A549 (cell line): ENCODE data around the gene FRMD4A. TPM values are rescaled to one million over a fixed set of nuclear protein-coding genes. Genes with fewer than 3 reads are reported as not detected.
A peak's percentile ranks its signal among the peaks of the same experiment; 100 is the strongest.

ENCODE experiments used
- ATAC-seq, 2 experiments: fragments of 200-7000 bp in 1 of 2; fragments of >200 bp in 1 of 2; cut with Nextera tagmentation in 1 of 2; cut with Tn5 transposase in 1 of 2; 3 replicates each; pipeline versions ENCODE4 v1.8.0 to v1.9.1; 2018 to 2020; ENCODE audit warnings: mild to moderate bottlenecking in 1 of 2, moderate library complexity in 1 of 2
- CTCF ChIA-PET: fragments of 300-600 bp; sonication (Branson Sonifier 250); formaldehyde crosslinking; extraction: SDS; loops from one replicate; lab custom pipeline; 2021; ENCODE audit warnings: antibody characterized with exemption, inconsistent platforms; lab: Yijun Ruan, JAX
- POLR2A ChIA-PET: fragments of 350-600 bp; formaldehyde crosslinking; extraction: SDS; loops from one replicate; lab custom pipeline; 2021; ENCODE audit warnings: antibody characterized with exemption, inconsistent platforms; lab: Yijun Ruan, JAX
- DNase-seq, 2 experiments: peaks; one replicate each; pipeline versions ENCODE4 v3.0.0 to v3.0.0-alpha.2; 2011 to 2016; ENCODE audit warnings: low read depth in 1 of 2, low spot score in 1 of 2
- FAIRE-seq: peaks from 2 replicates; lab custom pipeline; 2011; peaks lifted over from hg19 to GRCh38; lab: Jason Lieb, UNC
- H3K27ac ChIP-seq, 2 experiments: fragments of >200 bp; sonication (Bioruptor Twin); formaldehyde crosslinking; 3 replicates each; pipeline ENCODE4 v1.5.1; 2016 to 2017
- H3K4me1 ChIP-seq: fragments of >200 bp; sonication (Bioruptor Twin); formaldehyde crosslinking; 3 replicates; pipeline ENCODE4 v1.6.1; 2016
- H3K4me2 ChIP-seq: fragments of >200 bp; sonication (Bioruptor Twin); formaldehyde crosslinking; 3 replicates; pipeline ENCODE4 v1.6.1; 2016
- H3K4me3 ChIP-seq: fragments of >200 bp; sonication (Bioruptor Twin); formaldehyde crosslinking; 3 replicates; pipeline ENCODE4 v1.5.1; 2016
- H3K9me3 ChIP-seq: fragments of >200 bp; sonication (Bioruptor Twin); formaldehyde crosslinking; 3 replicates; pipeline ENCODE4 v1.6.1; 2016
- EHF ChIP-seq: fragments of 250-450 bp; sonication (Bioruptor Pico); IDR thresholded peaks from 2 replicates; pipeline ENCODE4 v1.5.0; 2020; ENCODE audit warnings: mild to moderate bottlenecking
- FOSB ChIP-seq: fragments of 250-450 bp; sonication (Bioruptor Pico); IDR thresholded peaks from 2 replicates; pipeline ENCODE4 v1.5.0; 2020; ENCODE audit warnings: mild to moderate bottlenecking, moderate library complexity
- HOXA7 ChIP-seq: fragments of 250-450 bp; sonication (Bioruptor Pico); IDR thresholded peaks from 2 replicates; pipeline ENCODE4 v1.5.0; 2020; ENCODE audit warnings: mild to moderate bottlenecking, moderate library complexity
- JUNB ChIP-seq: fragments of >200 bp; sonication (Bioruptor Twin); formaldehyde crosslinking; IDR thresholded peaks from 2 replicates; pipeline ENCODE4 v1.6.1; 2016
- KDM5A ChIP-seq: fragments of 200-600 bp; sonication (generic); IDR thresholded peaks from 2 replicates; pipeline ENCODE4 v1.6.1; 2016; ENCODE audit warnings: antibody characterized with exemption, mild to moderate bottlenecking
- MAFK ChIP-seq: fragments of 450-650 bp; IDR thresholded peaks from 2 replicates; pipeline ENCODE4 v1.6.1; 2014; ENCODE audit not compliant: partially characterized antibody
- MYC ChIP-seq: IDR thresholded peaks from 2 replicates; pipeline ENCODE4 v1.6.1; 2012; ENCODE audit warnings: mild to moderate bottlenecking, inconsistent platforms, low read length, improper control_type of control experiment, borderline replicate concordance
- NFE2L2 ChIP-seq: fragments of 150-350 bp; conservative IDR thresholded peaks from 2 replicates; pipeline ENCODE4 v1.6.1; 2014; ENCODE audit warnings: low read length
- NR3C1 ChIP-seq: fragments of >200 bp; sonication (Bioruptor Twin); formaldehyde crosslinking; IDR thresholded peaks from 3 replicates; pipeline ENCODE4 v1.6.1; 2017
- POLR2AphosphoS2 ChIP-seq: conservative IDR thresholded peaks from 2 replicates; pipeline ENCODE4 v1.6.1; 2012; ENCODE audit warnings: low read length, improper control_type of control experiment, inconsistent platforms
- RCOR1 ChIP-seq: fragments of 150-350 bp; IDR thresholded peaks from 2 replicates; pipeline ENCODE4 v1.6.1; 2014; ENCODE audit warnings: antibody characterized with exemption, low read length, low read depth
- RFX5 ChIP-seq: fragments of 450-650 bp; IDR thresholded peaks from 2 replicates; pipeline ENCODE4 v1.7.1; 2014; ENCODE audit warnings: antibody characterized with exemption, mild to moderate bottlenecking, moderate library complexity
- RNF2 ChIP-seq: fragments of 200-600 bp; sonication (generic); IDR thresholded peaks from 2 replicates; pipeline ENCODE4 v1.6.1; 2016; ENCODE audit warnings: low read depth, mild to moderate bottlenecking, antibody characterized with exemption, moderate library complexity, borderline replicate concordance
- TFCP2L1 ChIP-seq: fragments of 250-450 bp; sonication (Bioruptor Pico); IDR thresholded peaks from 2 replicates; pipeline ENCODE4 v1.5.0; 2021; ENCODE audit warnings: mild to moderate bottlenecking
- TP53 ChIP-seq: fragments of 250-450 bp; sonication (Bioruptor Pico); IDR thresholded peaks from 2 replicates; pipeline ENCODE4 v1.5.0; 2021; ENCODE audit warnings: mild to moderate bottlenecking, moderate library complexity
- WGBS: methylation state at CpG from one replicate; pipeline ENCODE4 v1.1.6; 2017; ENCODE audit errors: missing lambda C conversion rate; 5-methylcytosine and 5-hydroxymethylcytosine counted together
- polyA plus RNA-seq, 4 experiments: library from polyadenylated mRNA; depleted of rRNA in 3 of 4; stranded (reverse); fragments of >200 nt; fragmentation: RNase III in 1 of 4; extraction: RNeasy Plus Mini Kit Qiagen cat#74134 plus additional on column Dnase treatment in 1 of 4; gene quantifications; 2 replicates in 3 of 4; 3 replicates in 1 of 4; pipeline ENCODE4 v1.2.3, GENCODE V29; 2011 to 2017
- TF ChIP-seq, protein P1 (sequence below): fragments of >200 bp; sonication (Bioruptor Twin); formaldehyde crosslinking; IDR thresholded peaks from 2 replicates; pipeline ENCODE4 v1.6.1; 2016
- TF ChIP-seq, protein P2 (sequence below): fragments of 250-450 bp; sonication (Bioruptor Pico); IDR thresholded peaks from 2 replicates; pipeline ENCODE4 v1.5.0; 2021; ENCODE audit warnings: mild to moderate bottlenecking, moderate library complexity, borderline replicate concordance
- TF ChIP-seq, protein P3 (sequence below): fragments of >200 bp; sonication (Bioruptor Twin); formaldehyde crosslinking; IDR thresholded peaks from 3 replicates; pipeline ENCODE4 v1.6.1; 2016
- TF ChIP-seq, protein P4 (sequence below): fragments of 450-650 bp; IDR thresholded peaks from 2 replicates; pipeline ENCODE4 v1.6.1; 2014; ENCODE audit warnings: antibody characterized with exemption
- TF ChIP-seq, protein P5 (sequence below): fragments of 200-600 bp; sonication (generic); IDR thresholded peaks from 2 replicates; pipeline ENCODE4 v1.6.1; 2016; ENCODE audit warnings: antibody characterized with exemption, mild to moderate bottlenecking, moderate library complexity
- TF ChIP-seq, protein P6 (sequence below): IDR thresholded peaks from 2 replicates; pipeline ENCODE4 v1.6.1; 2012

The FRMD4A gene
- polyA plus RNA-seq, 2 of the 4 experiments (the other 2 are of a cell fraction), result 2.5 to 4.7 TPM

DNA sequence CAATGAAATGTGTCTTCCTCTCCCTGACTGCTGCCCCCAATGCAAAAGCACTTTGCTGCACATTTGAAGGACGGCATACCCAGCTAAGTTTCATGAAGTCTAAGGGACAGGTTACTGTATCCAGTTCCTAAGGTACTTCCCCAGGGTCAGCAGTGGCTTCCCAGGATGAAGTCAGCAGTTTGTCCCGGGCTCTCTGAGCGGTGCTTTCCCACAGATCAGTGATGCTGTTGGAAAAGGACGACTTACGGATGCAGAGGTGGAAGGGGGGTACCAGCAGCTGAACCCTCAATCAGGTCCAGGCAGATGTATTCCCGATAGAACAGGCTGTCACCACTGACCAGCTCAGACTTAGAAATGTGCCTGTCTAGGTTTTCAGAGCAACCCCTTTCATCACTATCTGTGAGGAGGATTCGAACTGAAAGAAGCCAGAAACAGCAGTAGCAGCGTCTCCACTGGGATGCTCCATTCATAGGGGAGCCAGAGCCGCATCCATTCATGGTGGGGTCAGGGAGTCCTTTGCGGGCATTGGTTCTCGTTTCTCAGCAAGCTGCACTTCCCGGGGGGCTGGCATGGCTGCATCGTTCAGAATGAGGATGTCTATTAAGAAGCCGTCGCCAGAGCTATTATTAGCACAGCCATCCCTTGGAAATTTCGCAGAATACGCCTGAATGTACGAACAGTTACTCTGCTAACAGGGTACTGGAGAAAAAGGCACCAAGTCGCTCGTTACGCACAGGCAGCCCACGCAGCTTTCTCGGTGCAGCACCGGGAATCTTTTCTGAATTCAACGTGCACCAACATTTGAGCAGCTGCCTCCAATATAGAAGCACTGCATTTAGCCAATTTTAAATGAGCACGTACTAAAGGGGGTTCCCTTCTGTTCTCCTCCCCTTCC, 440.2 kb downstream of the FRMD4A start:
- no peak overlapping the region; the same call in 2 of the 3 replicates for H3K4me3 ChIP-seq
- ATAC-seq, result peak in 1 of 2 experiments; percentile 30; a peak in 2 of 6 replicates

DNA sequence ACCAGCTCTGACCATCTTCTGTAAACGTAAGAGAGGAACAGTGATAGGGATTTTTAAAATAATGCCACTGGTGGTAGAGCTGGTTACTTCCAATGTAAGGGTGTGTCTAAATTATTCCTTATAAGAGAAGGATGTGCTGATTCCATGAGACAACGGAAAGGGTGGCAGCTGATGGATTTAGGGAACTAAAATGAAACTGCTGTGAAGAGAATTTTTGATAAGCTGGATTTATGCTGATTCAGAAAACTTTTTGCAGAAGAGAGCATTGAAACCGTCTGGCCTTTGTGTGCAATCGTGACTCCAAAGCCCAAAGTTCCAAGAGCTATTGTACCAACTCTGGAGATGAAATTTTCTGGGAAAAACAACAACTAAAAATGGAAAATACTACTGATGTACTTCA, 443.0 kb downstream of the FRMD4A start:
- H3K4me1 ChIP-seq, result no peaks in the 10 kb centered on the region
- no peaks in the 10 kb centered on the region for H3K9me3 ChIP-seq
- H3K4me2 ChIP-seq, result no peak overlapping the region
- POLR2A ChIA-PET, result no interaction called here
- H3K4me3 ChIP-seq, result no peak overlapping the region
- TF ChIP-seq MAFK (peak; percentile 29), NR3C1 (no peak)
- TF ChIP-seq, all 56 proteins: peak for 1
- H3K27ac ChIP-seq, result no peak overlapping the region
- FAIRE-seq (no peak), ATAC-seq (no peak), DNase-seq (no peak)
- CTCF ChIA-PET, result no interaction called here
- 30% methylated on average over 4 of the region's 4 CpGs for WGBS

More for the DNA sequence above, 440.2 kb downstream of the FRMD4A start:
- FAIRE-seq (no peak), DNase-seq (no peak)
- H3K4me2 ChIP-seq, result peak overlapping the region; percentile 58; the same call in 1 of the 3 replicates
- 36% methylated on average over 26 of the region's 26 CpGs for WGBS
- H3K4me1 ChIP-seq, result no peaks in the 10 kb centered on the region
- ChIA-PET CTCF (interaction anchor here (1.0 kb wide), 1 partner anchor 121 kb away, joined by 3 read pairs; no protein-coding TSS in a partner anchor), POLR2A (no interaction called here)
- TF ChIP-seq RCOR1 (no peak), HOXA7 (CRISPR knock-in tag) (no peak), TP53 (CRISPR knock-in tag) (no peak), JUNB (no peak), RFX5 (no peak), POLR2AphosphoS2 (no peak), EHF (no peak), RNF2 (no peak), FOSB (no peak), KDM5A (no peak), MYC (no peak), NFE2L2 (no peak), TFCP2L1 (CRISPR knock-in tag) (no peak)
- TF ChIP-seq, protein P1, sequence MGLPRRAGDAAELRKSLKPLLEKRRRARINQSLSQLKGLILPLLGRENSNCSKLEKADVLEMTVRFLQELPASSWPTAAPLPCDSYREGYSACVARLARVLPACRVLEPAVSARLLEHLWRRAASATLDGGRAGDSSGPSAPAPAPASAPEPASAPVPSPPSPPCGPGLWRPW, result no peak
- TF ChIP-seq, protein P2, sequence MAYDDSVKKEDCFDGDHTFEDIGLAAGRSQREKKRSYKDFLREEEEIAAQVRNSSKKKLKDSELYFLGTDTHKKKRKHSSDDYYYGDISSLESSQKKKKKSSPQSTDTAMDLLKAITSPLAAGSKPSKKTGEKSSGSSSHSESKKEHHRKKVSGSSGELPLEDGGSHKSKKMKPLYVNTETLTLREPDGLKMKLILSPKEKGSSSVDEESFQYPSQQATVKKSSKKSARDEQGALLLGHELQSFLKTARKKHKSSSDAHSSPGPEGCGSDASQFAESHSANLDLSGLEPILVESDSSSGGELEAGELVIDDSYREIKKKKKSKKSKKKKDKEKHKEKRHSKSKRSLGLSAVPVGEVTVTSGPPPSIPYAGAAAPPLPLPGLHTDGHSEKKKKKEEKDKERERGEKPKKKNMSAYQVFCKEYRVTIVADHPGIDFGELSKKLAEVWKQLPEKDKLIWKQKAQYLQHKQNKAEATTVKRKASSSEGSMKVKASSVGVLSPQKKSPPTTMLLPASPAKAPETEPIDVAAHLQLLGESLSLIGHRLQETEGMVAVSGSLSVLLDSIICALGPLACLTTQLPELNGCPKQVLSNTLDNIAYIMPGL, result no peak
- TF ChIP-seq, protein P3, sequence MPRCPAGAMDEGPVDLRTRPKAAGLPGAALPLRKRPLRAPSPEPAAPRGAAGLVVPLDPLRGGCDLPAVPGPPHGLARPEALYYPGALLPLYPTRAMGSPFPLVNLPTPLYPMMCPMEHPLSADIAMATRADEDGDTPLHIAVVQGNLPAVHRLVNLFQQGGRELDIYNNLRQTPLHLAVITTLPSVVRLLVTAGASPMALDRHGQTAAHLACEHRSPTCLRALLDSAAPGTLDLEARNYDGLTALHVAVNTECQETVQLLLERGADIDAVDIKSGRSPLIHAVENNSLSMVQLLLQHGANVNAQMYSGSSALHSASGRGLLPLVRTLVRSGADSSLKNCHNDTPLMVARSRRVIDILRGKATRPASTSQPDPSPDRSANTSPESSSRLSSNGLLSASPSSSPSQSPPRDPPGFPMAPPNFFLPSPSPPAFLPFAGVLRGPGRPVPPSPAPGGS, result no peak
- TF ChIP-seq, protein P4, sequence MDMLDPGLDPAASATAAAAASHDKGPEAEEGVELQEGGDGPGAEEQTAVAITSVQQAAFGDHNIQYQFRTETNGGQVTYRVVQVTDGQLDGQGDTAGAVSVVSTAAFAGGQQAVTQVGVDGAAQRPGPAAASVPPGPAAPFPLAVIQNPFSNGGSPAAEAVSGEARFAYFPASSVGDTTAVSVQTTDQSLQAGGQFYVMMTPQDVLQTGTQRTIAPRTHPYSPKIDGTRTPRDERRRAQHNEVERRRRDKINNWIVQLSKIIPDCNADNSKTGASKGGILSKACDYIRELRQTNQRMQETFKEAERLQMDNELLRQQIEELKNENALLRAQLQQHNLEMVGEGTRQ, result no peak
- TF ChIP-seq, protein P5, sequence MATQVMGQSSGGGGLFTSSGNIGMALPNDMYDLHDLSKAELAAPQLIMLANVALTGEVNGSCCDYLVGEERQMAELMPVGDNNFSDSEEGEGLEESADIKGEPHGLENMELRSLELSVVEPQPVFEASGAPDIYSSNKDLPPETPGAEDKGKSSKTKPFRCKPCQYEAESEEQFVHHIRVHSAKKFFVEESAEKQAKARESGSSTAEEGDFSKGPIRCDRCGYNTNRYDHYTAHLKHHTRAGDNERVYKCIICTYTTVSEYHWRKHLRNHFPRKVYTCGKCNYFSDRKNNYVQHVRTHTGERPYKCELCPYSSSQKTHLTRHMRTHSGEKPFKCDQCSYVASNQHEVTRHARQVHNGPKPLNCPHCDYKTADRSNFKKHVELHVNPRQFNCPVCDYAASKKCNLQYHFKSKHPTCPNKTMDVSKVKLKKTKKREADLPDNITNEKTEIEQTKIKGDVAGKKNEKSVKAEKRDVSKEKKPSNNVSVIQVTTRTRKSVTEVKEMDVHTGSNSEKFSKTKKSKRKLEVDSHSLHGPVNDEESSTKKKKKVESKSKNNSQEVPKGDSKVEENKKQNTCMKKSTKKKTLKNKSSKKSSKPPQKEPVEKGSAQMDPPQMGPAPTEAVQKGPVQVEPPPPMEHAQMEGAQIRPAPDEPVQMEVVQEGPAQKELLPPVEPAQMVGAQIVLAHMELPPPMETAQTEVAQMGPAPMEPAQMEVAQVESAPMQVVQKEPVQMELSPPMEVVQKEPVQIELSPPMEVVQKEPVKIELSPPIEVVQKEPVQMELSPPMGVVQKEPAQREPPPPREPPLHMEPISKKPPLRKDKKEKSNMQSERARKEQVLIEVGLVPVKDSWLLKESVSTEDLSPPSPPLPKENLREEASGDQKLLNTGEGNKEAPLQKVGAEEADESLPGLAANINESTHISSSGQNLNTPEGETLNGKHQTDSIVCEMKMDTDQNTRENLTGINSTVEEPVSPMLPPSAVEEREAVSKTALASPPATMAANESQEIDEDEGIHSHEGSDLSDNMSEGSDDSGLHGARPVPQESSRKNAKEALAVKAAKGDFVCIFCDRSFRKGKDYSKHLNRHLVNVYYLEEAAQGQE, result no peak
- TF ChIP-seq, protein P6, sequence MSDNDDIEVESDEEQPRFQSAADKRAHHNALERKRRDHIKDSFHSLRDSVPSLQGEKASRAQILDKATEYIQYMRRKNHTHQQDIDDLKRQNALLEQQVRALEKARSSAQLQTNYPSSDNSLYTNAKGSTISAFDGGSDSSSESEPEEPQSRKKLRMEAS, result no peak
- H3K9me3 ChIP-seq, result no peaks in the 10 kb centered on the region
- no peak overlapping the region for H3K27ac ChIP-seq
